Keratinocyte (primary cell): ENCODE data around the gene PYDC2.

Source experiments
- EZH2 ChIP-seq: IDR thresholded peaks from one replicate; pipeline ENCODE4 v1.6.1; 2012; ENCODE audit warnings: inconsistent platforms, mild to moderate bottlenecking, low read length, moderate library complexity
- TF ChIP-seq, protein P1 (sequence below), 3 experiments: IDR thresholded peaks in 1 of 3; conservative IDR thresholded peaks in 1 of 3; optimal IDR thresholded peaks in 1 of 3; 2 replicates in 2 of 3; 3 replicates in 1 of 3; pipeline versions ENCODE3 to v1.5.1; 2011; ENCODE audit warnings: low read length in 3 of 3, mild to moderate bottlenecking in 3 of 3, moderate library complexity in 2 of 3, control low read depth in 1 of 3, inconsistent platforms in 1 of 3; ENCODE audit not compliant: insufficient read depth in 2 of 3; ENCODE audit errors: extremely low read depth in 1 of 3

DNA sequence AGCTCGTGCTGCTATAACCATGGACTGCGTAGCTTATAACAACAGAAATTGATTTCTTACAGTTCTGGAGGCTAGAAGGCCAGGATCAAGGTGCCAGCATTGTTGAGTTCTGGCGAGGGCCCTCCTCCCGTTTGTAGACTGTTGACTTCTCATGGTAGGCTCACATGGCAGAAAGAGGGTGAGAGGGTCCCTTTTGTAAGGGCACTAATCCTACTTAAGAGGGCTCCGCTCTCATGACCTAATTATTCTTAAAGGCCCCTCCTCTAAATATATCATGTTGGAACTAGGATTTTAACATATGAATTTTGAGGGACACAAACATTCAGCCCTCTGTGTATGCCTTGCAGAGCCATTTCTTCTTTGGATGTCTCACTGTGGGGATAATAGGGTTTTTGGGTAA, 28.8 kb upstream of the PYDC2 start:
- TF ChIP-seq, protein P1, sequence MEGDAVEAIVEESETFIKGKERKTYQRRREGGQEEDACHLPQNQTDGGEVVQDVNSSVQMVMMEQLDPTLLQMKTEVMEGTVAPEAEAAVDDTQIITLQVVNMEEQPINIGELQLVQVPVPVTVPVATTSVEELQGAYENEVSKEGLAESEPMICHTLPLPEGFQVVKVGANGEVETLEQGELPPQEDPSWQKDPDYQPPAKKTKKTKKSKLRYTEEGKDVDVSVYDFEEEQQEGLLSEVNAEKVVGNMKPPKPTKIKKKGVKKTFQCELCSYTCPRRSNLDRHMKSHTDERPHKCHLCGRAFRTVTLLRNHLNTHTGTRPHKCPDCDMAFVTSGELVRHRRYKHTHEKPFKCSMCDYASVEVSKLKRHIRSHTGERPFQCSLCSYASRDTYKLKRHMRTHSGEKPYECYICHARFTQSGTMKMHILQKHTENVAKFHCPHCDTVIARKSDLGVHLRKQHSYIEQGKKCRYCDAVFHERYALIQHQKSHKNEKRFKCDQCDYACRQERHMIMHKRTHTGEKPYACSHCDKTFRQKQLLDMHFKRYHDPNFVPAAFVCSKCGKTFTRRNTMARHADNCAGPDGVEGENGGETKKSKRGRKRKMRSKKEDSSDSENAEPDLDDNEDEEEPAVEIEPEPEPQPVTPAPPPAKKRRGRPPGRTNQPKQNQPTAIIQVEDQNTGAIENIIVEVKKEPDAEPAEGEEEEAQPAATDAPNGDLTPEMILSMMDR (optimal IDR thresholded peaks at IDR 0.05 in 1 of 3, IDR thresholded peaks at IDR 0.05 in 1 of 3, conservative IDR thresholded peaks at IDR 0.05 in 1 of 3; ENCODE audit: extremely low read depth in 1 of 3, insufficient read depth in 2 of 3, low read length in 3 of 3) = no peak
- no peak for TF ChIP-seq EZH2
